HG03571 (cell line): Measurements from ENCODE around the gene USP48.

Source experiments
- ATAC-seq: cut with Tn5 transposase; IDR thresholded peaks from one replicate; pipeline ENCODE4 v1.9.1; 2021; ENCODE audit not compliant: unreplicated experiment

Gene USP48

DNA sequence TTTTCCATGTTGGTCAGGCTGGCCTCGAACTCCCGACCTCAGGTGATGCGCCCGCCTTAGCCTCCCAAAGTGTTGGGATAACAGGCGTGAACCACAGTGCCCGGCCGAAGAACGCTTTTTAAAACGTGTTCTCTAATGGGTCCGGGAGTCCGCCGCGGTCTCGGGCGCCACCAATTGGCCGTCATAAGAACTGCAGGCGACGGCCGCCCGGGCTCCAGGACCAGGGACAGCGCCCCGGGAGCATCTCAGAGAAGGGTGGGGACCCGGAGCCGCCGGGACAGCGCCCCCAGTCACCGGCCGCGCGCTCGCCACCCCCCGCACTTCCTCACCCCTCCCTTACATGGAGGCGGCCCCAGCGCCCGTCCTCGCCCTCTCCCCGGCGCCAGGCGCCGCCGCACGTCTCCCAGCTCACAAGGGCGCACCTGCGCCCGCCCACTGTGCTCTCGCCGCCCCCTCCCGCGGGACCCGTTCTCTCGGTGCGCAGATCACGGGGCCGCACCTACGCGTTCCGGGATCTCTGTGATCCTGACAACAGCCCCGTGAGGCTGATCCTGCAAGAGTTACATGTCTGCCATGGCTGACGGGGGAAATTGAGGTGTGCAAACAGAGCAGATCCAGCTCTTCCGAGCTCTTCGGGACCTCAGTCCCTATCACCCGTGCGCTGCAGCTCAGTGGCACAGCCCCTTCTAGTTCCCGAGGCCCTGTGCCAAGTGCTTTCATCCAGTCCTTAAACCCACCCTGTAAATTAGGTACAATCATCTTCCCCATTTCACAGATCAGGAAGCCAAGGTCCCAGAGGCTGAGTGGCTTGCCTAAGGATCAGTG is 123.6 kb downstream of the USP48 start:
- no peak for ATAC-seq

DNA sequence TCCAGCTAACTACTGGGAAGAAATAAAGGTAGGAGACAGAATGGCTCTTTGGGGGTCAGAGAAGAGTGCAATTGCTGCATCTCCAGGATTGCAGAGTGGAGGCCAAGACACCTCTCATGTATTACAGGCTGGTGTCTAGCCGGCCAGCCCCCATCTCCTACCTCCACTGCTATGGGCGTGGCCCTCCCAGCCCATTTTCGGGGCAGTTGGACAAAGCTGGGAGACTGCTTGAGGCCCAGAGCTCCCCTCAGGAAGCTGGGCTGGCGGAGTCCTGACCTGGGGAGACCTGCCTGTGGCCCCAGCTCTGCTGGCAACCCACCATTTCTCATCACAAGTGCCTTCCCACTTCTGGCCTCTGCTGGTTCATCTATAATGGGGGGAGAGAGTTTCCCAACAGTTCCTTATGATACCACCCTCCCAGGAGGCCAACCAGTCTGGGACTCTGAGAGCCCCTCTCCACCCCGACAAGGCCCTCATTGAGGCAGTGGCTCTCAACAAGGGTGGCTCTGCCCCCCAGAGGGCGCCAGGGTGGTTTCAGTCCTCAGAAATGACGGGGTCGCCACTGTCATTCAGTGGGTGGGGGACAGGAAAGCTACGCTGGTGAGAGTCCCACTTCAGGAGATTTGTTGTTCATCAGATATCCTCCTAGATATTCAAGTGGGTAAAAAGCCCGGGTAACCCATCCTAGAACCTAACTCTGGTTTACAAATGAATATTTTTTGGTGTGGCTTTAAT is 125.3 kb downstream of the USP48 start:
- ATAC-seq = no peak

DNA sequence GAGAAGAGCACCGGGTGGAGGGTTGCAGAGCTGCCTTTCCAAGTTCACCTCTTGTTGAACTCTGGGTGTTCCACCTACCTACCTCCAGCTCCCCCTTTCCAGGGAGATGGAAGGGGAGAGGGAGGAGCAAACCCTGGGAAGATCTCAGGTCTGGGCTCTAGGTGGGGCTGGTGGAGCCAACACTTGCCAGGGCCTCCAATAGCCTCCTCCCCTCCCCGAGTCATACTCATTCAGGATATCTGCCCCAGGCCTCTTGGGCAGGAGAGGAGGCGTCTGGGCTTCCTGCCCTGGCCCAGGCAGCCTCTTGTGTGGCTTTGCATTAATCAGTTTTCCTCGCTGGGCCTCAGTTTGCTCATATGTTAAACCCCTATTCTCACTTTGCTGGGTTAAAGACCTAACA is 127.2 kb downstream of the USP48 start:
- ATAC-seq = no peak

DNA sequence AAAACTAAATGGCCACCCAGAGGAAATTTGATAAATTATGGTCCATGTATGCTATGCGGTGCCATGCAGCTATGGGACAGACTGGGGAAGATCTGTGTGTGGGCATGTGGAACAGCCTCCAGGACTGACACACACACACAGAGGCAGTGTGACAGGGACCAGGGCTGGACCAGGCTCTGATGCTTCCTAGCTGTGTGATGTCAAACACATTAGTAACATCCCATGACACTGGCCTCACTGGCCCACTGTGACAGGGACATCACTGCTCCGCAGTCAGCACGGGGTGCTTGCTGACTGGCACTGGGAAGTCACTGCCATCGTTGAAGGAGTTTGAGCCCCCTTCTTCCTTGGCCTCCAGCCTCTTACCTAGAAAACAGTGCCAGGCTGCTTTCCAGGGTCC is 127.7 kb downstream of the USP48 start:
- ATAC-seq = no peak

DNA sequence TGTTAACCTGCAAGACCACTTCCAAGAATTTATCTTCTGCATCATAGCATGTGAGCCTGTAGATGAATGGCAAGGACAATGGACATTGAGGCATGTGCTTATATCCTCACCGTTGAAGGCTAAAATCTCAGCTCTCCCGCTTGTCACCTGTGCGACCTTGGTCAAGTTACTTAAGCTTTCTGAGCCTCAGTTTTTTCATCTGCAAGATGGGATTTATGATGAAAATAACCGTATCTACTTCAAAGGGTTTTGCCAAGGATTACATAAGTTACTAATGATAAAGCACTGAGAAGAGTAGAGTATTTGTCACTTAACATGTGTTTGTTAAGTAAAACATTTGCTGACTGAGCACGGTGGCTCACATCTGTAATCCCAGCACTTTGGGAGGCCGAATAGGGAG is 128.7 kb downstream of the USP48 start:
- no peak for ATAC-seq

DNA sequence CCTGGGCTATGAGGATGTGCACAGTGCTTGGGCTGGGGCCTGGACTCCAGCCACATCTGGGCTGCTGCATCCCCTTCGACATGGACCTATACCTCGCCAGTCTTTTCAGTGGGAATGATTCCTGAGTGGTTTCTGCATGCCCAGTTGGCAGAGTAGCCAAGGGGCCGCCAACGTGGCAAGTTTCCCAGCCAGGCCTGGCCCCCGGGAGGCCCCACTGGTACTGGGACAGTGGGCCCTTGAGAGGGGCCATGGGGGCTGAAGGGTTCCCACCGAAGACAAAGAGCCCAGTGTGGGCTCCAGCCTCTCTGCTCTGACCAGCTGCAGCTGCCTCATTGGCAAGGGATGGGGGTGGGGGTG is 129.2 kb downstream of the USP48 start:
- ATAC-seq = no peak

DNA sequence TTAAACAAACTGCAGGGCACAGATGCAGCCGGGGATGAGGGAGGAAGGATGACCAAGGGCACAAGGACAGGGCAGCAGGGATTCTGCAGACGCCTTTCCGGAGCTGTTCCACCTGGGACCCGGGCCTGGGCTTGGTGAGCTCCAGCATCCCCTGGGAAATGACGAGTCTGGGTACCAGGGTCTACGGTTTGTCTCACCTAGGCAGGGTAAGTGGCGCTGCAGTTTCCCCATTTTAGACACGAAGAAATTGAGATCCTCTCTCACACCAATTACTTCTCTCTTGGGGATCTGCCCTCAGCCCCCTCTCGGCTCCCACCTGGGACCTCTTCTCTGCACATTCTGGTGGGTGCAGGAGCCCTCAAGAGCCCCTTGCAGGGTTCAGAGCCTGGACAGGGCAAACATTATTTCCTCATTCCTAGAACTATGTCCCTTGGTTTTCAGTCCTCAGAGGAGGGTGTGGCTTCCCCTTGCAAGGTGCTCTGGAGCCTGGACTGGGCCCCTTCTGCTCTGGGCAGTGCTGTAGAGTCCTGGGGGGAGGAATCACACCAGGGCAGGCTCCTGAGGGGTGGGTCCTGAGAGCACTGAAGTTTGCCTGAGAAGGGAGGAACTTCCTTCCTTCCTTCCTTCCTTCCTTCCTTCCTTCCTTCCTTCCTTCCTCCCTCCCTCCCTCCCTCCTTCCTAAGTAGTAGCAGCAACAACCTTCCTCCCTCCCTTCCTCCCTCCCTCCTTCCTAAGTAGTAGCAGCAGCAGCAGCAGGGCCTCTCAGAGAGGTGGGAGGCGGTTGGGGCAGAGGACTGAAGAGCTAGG is 129.8 kb downstream of the USP48 start:
- no peak for ATAC-seq

DNA sequence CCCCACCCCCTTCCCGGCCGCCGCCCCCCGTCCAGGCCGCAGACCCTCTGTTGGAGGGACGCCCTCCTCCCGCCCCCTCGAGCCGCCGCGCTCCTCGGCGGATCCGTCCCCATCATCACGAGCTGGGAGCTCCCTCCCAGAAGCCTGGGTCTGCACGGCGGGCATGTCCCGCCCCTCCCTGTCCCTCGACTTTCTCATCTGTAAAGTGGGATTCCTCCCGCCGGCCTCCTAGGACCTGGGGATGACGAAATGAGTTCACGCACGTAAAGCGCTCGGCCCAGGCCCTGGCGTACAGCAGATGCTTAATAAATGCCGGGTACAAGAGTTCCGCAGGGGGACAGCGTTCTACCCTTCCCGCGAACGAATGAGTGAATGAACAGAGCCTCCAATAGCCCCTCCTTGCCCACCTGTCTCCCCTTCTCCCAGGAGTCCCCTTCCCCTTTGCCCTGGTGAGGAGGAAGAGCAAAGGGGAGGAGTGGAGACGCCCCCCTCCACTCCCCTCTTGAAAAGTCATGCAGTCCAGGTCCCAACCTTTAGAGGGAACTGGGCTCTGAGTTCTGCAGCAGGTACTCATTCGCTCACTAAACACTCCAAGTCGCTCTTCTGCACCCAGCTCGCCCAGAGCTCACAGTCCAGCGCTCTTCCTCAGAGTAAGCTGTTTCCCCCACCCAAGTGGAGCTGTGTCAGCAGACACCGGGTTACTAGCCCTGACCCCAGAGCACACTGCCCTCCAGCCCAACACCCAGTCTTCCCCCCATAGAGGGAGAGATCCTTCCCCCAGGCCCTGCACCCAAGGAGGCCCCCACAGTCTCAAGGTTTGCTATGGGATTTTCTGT is 130.6 kb downstream of the USP48 start:
- ATAC-seq = no peak

DNA sequence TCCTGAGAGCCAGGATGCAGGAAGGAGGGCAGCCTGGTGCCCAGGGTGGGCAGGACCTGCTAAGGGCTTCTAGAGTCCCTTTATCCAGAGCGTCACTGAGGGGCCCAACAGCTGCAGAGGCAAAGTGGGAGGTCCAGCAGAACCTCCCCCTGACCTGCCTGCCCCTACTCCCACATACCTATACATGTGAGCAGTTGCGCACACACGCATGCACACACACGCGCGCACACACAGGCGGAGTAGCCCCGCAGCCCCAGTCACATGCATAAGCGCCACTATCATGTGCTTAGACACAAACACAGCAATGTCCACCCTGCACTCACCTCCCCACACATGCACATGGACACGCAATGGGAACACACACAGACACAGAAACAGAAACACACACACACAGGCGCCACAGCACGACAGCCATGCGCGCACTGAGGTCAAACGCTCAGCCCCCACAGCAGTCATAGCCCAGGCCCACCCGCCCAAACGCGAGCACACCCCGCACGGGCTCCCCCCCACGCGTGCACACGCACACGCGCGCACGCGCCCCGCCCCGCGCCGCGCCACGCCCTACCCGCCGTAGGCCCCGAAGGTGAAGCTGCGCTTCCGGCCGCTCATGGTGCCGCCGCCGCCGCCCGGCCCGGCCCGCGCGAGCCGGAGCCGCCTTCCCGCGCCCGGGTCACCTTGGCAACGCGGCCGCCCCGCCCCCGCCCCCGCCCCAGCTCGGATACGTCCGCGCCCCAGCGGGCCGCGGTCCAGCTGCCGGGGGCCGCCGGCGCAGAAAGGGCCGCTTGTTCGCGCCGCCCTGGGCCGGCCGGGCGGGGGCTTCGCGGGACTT is 131.5 kb downstream of the USP48 start:
- ATAC-seq = no peak

DNA sequence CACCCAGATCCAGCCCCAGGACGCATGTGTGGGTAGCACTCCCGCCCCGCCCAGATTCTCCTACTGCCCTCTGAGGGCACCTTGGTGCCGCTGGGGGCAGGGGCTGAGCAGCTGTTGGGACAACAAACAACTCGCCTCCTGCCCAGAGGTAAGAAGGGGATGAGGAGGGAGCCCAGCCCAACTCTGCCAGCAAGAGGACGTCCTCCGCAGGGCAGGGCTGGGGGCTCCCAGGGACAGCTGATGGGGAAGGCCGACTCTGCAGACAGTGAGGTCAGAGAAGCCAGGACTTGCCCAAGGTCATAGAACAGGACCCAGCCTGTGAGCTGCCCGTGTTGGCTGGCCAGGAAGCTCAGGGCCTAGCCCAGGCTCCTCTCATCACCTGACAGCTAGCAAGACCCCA is 132.5 kb downstream of the USP48 start:
- no peak for ATAC-seq

DNA sequence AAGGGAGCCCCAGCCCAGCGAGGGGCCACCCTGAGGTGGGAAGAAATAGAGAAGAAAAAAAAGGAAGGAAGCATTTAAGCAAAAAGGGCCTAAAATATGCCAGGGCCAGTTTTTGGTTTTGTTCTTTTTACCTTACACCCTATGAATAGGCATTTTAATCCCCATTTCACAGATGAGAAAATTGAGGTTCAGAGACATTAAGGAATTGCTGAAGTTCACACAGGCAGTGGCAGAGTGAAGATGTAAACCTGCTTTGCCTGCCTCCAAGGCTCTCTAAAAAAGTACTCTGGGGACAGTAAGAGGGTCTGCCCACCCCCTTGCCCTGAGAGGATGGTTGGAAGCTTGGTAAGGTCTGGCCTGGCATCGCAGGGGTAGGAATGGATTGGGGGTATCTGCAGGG is 133.6 kb downstream of the USP48 start:
- no peak for ATAC-seq

DNA sequence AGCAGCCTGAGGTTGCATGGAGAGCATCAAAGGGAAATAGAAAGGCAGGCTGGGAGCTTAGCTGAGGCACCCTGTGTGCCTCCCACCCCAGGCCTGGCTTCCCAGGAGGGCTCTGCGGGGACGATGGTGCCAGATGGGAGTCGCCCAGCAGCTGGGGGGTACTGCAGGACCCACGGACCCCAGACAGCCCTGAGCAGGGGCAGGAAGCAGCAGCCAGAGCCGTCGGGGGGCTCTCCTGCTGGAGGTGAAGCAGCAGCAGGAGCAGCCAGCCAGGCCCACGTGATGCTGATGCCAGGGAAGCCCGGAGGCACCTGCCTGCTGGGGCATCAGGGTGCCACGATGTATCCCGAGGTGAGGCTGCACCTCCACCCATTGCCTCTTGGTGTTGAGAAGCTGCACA is 134.2 kb downstream of the USP48 start:
- ATAC-seq = no peak

DNA sequence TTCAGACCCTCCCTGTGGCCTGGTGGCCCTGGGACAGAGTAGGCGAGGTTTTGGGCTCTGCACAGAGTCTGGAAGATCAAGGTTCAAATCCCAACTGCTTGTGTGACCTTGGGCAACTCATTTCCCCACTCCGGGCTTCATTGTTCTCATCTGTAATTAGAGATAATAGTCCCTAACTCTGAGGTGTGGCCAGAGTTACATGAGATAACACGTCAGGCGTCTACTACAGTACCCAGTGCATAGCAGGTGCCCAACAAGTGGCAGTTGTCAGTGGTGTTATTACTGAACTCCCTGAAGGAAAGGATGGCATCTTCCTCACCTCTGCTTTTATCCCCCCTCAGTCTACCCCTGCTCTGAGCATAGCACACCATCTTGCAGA is 134.6 kb downstream of the USP48 start:
- ATAC-seq = no peak

DNA sequence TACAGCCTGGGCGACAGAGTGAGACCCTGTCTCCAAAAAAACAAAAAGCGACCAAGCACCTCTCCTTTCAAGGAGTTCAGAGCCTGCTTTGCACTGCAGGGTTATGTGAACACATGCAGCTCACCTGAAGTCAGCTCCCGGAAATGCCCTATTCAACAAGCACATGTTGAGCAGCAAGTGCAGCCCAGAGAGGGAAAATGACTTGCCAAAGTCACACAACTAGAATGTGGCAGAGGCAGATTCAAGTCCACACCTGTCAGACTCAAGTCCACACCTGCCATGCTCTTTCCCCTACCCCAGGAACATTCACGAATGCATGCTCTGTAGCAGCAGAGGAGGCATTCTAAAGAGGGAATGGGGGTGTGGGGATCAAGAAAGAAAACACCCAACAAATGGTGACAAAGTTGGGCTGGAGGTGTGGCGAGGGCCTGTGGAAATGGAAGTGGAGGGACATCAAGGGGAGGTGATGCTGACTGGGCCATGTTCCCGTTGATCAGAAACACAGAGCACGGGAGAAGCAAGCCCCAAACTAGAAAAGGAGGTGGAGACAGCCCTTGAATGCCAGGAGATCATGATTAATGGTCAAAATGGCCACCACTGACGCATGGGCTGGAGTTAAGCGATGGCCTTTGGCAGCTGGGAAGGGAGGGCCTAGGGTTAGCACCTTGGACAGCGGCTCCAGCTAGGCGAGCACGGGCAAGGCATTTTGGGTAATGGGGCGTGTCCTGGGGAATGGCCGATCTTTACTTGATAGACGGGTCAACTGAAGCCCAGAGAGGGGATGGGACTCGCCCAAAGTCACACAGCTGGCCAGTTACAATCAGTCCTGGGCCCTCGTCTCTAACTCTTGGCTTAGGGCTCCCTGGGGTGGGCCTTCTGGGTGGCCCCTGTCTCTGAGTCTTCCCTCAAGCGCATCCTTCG is 135.3 kb downstream of the USP48 start:
- no peak for ATAC-seq

DNA sequence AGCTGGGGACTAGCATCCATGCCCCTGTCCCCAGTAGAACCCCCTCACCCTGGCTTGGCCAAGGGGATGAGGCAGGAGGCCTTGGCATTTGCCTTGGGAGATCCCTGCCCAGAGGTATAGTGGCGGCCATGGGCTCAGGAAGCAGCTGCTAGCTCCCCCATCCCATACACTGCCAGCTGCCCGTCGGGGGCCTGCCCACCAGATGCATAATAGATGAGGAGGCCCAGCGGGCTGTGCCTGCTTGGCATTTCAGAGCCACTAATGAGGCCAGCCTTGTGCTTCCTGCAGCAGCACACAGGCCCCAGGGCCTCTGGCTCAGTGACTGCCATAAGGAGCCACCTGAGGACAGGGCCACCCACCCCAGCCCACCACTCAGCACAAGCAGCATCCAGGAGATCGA is 137.4 kb downstream of the USP48 start:
- ATAC-seq = no peak

DNA sequence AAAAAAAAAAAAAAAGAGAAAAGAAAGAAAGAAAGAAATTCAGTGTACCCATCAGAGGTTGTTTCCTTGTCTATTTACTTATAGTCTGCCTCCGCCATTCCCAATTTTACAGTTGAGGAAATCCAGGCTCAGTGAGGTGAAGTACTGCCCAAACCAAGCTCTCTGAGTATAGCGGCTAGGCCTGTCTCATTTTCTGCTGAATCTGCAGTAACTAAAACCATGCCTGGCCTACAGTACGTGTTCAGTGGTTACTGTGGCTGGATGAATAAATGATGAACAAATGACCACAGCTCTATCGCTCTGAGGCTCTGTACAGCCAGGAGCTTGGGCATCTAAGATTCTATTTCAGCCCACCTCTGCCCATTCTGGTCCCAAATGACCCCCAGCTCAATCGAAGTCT is 138.0 kb downstream of the USP48 start:
- ATAC-seq = no peak

DNA sequence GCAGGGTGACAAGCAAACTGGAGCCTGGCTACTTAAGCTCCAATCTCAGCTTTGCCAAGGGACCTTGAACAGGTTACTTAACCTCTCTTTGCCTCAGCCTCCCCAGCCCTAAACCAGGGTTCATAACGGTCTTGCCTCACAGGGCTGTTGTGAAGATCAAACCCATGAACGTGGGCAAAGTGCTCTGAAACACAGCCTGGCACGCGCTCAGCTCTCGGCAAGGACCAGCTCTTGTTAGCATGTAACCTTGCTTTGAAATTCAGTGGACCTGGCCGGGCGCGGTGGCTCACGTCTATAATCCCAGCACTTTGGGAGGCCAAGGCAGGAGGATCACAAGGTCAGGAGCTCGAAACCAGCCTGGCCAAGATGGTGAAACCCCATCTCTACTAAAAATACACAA is 138.6 kb downstream of the USP48 start:
- ATAC-seq = no peak

DNA sequence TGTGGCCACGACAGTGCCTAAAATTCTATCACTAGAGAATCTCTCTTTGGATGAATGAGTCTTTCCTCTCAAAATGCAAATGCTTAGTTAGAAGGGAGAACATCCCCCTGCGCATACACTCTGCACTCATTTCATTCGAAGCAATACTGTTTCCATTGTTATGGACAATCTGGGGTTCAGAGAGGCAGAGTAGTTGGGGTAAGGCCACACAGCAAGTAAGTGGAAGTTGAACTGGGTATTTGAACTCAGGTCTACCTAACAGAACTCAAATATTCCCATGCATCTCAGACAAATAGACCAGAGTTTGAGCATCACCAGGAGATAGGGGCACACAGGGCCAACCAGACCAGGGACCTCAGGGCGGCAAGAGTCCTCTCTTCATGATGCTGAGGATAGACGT is 139.3 kb downstream of the USP48 start:
- ATAC-seq = no peak
